HG03097 (cell line): ENCODE results near the gene ATP2B2.
"Not testable (repeated sequence)": the region's sequence is repeated elsewhere in the genome, so short reads cannot be mapped to it uniquely, and the experiment has no call there.

Experiments used
- ATAC-seq: cut with Tn5 transposase; IDR thresholded peaks from one replicate; pipeline ENCODE4 v1.9.1; 2021; ENCODE audit not compliant: unreplicated experiment, low FRiP score

The ATP2B2 gene

GRCh38 chr3:10505050-10505790, at the start of gene ATP2B2:
ATP2B2 (minus strand) TSS chr3:10505586; CDS start chr3:10449543, 56,043 bp downstream.
- ATAC-seq: no peak

- ATAC-seq: no peak
Measured at GRCh38 chr3:10554746-10555145, 49.4 kb upstream of the ATP2B2 start.

- no peak for ATAC-seq
Measured at GRCh38 chr3:10554236-10554611, 48.8 kb upstream of the ATP2B2 start.

GRCh38 chr3:10553591-10554235, 48.3 kb upstream of the ATP2B2 start:
- ATAC-seq: no peak

- ATAC-seq: no peak
Measured at GRCh38 chr3:10552631-10552943, 47.2 kb upstream of the ATP2B2 start.

GRCh38 chr3:10551821-10552630, 46.6 kb upstream of the ATP2B2 start:
- ATAC-seq: no peak

GRCh38 chr3:10551139-10551538, 45.8 kb upstream of the ATP2B2 start:
- no peak for ATAC-seq

- ATAC-seq: no peak
Measured at GRCh38 chr3:10550705-10551104, 45.3 kb upstream of the ATP2B2 start.

GRCh38 chr3:10549617-10550230, 44.3 kb upstream of the ATP2B2 start:
- ATAC-seq: no peak

GRCh38 chr3:10548992-10549391, 43.6 kb upstream of the ATP2B2 start:
- ATAC-seq: no peak

GRCh38 chr3:10547841-10548783, 42.7 kb upstream of the ATP2B2 start:
- ATAC-seq: no peak

- ATAC-seq: no peak
Measured at GRCh38 chr3:10547413-10547812, 42.0 kb upstream of the ATP2B2 start.

GRCh38 chr3:10546820-10547263, 41.5 kb upstream of the ATP2B2 start:
- ATAC-seq: no peak

GRCh38 chr3:10546181-10546624, 40.8 kb upstream of the ATP2B2 start:
- ATAC-seq: no peak

GRCh38 chr3:10542518-10542917, 37.1 kb upstream of the ATP2B2 start:
- ATAC-seq: no peak

GRCh38 chr3:10540347-10540746, 35.0 kb upstream of the ATP2B2 start:
- not testable (repeated sequence) for ATAC-seq

GRCh38 chr3:10534066-10534465, 28.7 kb upstream of the ATP2B2 start:
- ATAC-seq: no peak

GRCh38 chr3:10533737-10534023, 28.3 kb upstream of the ATP2B2 start:
- ATAC-seq: no peak

GRCh38 chr3:10532939-10533736, 27.8 kb upstream of the ATP2B2 start:
- no peak for ATAC-seq
